EL (cell line): ENCODE results near the gene CDC25B.
"Not testable (repeated sequence)": the region's sequence is repeated elsewhere in the genome, so short reads cannot be mapped to it uniquely, and the experiment has no call there.

Experiments
- DNase-seq: peaks from one replicate; pipeline ENCODE4 v3.0.0-alpha.2; 2016

Gene CDC25B

DNA sequence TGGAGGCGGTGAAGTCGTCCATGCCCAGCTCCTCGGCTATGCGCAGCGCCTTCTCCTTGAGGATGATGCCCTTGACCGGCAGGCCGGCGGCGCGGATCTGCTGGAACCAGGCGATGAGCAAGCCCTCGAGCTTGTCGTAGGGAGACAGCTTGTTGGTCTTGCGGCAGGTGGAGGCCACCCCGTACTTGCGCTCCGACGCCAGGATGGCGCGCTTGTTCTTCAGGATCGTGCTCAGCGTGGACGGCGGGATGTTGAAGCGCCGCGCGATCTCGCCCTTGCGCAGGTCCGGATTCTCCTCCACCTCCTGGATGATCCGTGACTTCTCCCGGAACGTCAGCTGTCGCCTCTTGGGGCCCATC, 10.0 kb upstream of the CDC25B start:
- peak; percentile 57 for DNase-seq

DNA sequence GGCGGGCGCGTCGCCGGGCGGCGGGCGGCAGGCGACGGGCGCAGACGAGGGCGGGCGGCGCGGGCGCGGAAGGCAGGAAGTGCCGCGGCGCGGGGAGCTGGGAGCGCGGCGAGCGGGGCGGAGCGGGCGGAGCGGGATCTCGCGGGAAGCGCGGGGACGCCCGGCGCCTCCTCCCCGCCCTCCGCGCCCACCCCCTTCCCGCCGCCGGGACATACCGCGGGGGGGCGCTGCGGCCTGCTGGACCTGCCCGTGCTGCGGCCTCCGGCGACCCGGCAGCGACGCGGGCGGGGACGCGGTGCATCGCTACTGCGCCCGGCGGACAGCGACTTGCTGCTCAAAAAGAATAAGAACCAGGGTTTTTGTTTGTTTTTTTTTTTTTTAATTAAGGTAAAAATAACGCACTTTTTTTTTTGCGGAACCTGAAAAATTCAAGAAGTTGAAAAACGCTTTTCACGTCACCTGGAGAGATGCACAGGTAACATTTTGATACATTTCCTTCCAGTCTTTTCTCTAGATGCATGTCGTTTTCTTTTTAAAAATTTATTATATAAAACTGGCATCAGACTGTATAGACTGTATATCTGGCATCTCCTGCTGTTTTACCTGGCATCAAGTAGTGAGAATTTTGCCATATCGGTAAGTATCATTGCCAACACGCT, 9.3 kb upstream of the CDC25B start, which contains the start of gene CENPB:
Gene CENPB (minus strand): TSS at position 76 of the 659 bp plus-strand sequence. CDS start 257 bp downstream, outside the sequence.
- DNase-seq = peak; percentile 86

DNA sequence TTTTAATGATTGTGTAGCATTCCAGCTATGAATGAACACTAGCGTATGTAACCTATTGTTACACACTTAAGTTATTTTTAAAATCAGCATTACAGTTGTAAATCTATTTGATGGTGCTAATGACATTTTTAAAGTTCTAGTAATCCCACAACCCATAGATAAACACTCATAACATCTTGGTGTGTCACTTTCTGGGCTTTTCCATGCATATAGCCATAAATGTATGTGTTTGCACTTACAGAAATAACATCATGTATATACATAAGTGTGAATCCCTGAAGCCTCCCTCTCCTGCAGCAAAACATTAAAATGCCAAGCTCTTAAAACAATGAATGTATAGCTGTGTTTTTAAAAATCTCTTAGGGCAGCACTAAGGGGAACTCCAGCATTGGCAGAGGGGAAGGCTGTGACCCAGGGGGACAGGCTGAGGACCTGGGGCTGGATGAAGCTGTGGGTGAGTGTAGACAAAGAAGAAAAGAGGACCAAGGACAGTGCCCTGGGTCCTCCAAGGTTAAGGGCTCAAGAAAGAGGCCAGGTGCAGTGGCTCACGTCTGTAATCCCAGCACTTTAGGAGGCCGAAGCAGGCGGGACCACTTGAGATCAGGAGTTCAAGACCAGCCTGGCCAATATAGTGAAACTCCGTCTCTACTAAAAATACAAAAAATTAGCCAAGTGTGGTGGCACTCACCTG, 8.6 kb upstream of the CDC25B start:
- no peak for DNase-seq

GRCh38 chr20:3788685-3789155, 7.4 kb upstream of the CDC25B start:
- DNase-seq = peak; percentile 34

DNA sequence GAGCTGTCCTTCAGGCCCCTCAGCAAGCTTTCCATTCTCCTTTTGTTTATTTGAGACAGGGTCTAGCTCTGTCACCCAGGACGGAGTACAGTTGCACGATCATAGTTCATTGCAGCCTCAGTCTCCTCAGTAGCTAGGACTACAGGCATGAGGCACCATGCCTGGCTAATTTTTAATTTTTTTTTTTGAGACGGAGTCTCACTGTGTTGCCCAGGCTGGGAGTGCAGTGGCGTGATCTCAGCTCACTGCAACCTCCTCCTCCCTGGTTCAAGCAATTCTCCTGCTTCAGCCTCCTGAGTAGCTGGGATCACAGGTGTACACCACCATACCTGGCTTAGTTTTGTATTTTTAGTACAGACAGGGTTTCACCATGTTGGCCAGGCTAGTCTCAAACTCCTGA, 6.9 kb upstream of the CDC25B start:
- not testable (repeated sequence) for DNase-seq

- DNase-seq = not testable (repeated sequence)
Measured at GRCh38 chr20:3794168-3794567, 1.9 kb upstream of the CDC25B start.

DNA sequence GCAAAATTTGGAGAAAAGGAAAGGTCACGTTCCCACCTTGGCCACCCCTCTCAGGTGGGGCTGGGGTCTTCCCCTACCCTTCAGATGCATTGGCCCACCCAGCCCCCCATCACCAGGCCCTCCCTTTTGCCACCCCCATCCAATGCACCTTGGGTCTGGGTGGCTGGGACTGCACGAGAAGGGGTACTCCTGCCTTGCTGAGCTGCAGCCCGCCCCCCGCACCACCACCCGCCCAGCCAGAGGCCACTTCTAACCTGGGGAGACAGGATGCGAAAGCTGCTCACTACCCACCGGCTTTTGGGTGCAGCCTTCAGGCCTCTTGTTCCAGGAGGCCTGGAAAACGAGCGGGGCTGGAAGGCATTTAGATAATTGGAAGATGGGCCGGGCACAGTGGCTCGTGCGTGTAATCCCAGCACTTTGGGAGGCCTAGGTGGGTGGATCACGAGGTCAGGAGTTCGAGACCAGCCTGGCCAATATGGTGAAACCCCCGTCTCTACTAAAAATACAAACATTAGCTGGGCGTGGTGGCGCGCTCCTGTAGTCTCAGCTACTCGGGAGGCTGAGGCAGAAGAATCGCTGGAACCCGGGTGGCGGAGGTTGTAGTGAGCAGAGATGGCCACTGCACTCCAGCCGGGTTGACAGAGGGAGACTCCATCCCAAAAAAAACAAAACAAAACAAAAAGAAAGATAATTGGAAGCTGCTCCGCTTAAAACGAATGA, 1.2 kb upstream of the CDC25B start:
- no peak for DNase-seq

- DNase-seq = no peak
Measured at GRCh38 chr20:3796477-3797225, 541 bp downstream of the CDC25B start.

DNA sequence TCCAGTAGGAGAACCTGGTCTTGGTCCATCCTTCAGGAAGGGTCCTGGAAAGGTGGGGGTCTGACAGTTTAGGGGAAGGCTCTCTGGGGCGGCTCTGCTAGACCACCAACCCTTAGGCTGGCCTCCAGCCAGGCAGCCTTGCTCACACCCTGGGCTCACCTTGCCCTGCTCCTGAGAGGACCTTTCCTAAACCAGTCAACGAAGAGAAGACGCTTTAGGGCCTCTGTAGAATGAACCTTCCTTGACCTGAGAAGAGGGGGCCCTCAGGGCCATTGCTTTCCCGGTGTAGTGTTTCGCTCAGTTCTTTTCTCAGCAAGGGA, 1.1 kb downstream of the CDC25B start:
- DNase-seq = no peak

DNA sequence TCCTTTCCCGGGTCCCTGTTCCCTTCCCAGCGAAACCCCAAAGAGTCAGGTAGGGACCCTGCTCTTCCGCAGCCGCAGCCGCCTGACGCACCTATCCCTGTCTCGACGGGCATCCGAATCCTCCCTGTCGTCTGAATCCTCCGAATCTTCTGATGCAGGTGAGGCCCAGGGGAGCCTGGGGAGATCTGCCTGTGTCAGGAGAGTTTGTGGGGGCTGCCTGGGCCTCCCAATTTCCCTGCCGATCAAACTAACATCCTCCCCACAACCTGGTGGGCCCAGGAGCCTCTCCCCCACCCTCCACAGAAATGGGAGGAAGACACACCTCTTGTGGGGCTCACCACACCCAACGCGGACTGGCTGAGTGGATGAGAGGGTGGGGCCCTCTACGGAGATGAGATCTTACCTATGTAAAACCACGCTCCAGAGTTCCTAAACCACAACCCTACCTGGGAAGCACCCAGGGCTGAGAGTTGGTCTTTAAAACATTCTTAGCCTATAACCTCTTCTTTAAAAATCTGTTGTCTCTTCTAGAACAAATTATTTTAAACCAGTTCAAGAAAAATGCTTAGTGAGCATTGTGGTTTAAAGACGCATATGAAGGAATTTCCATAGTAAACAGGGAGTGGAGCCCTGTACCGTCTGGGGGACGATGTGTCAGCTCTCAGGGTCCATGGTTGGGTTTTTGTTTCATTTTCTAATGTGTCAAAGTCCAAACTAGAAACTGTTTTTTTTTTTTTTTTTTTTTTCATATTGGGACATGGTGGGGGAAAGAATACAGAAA, 1.7 kb downstream of the CDC25B start:
- peak; percentile 57 for DNase-seq

GRCh38 chr20:3798373-3798768, 2.3 kb downstream of the CDC25B start:
- DNase-seq = no peak

DNA sequence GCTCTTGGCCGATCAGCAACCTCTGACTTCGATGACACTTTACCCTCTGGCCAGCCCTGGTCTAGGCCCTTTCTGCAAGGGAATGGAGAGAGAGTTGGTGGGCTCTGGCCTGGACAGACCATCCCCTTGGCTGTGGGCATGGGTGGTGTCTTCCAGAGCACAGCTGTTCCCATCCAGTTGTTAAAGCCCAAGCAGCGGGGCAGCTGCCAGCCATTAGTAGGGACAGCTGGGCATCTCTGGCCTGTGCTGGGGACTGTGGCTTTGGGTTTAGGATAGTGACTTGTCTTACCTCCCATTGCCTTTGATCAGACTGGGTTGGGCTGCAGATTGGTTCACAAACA, 2.8 kb downstream of the CDC25B start:
- DNase-seq = no peak

DNA sequence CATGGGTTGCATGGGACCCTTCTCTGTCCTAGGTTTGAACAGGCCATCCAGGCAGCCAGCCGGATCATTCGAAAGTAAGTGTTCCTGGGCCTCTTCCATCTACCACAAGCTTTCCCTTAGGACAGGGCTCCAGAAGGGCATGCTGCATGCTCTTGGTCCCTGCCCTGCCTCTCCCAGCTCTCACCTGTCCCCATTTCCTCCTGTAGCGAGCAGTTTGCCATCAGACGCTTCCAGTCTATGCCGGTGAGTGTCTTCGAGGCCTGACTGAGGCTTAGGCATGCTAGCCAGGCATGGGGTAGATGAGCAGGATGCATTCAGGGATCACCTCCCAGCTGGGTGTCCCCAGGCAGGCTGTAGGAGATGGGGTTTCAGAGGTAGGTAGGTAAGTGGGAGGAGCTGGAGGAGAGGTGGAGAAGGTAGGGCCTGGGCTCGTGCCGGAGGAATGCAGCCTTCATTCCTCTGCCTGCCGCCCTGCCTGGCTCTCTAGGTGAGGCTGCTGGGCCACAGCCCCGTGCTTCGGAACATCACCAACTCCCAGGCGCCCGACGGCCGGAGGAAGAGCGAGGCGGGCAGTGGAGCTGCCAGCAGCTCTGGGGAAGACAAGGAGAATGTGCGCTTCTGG, 4.3 kb downstream of the CDC25B start:
- no peak for DNase-seq

DNA sequence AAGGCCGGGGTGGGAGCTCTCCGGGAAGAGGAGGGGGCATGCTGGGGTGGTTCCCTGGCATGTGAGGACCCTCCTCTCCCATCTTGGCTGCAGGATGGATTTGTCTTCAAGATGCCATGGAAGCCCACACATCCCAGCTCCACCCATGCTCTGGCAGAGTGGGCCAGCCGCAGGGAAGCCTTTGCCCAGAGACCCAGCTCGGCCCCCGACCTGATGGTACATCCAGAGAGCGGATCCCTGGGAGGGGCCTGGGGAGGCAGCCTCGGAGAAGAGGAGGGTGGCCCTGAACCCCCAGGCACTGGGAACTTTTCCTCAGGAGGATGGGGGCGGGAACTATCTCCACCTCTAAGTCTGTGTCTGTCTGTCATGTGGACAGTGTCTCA, 4.8 kb downstream of the CDC25B start:
- DNase-seq = no peak

DNA sequence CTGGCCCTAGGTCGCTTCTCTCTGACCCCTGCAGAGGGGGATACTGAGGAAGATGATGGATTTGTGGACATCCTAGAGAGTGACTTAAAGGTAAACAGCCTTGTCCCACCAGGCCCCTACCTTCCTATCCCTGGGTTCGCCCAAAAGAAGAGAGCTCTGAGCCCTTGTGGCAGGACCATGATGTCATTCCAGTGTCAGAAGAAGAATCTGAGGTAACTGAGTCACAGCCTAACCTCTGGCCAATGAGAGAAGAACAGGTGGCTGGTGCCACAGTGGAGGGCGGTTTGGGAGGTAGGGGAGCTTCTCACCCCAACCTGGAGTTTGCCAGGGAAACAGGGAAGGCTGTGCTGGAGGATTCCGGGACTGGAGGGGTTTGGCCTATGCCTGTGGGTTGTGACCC, 5.2 kb downstream of the CDC25B start:
- no peak for DNase-seq

DNA sequence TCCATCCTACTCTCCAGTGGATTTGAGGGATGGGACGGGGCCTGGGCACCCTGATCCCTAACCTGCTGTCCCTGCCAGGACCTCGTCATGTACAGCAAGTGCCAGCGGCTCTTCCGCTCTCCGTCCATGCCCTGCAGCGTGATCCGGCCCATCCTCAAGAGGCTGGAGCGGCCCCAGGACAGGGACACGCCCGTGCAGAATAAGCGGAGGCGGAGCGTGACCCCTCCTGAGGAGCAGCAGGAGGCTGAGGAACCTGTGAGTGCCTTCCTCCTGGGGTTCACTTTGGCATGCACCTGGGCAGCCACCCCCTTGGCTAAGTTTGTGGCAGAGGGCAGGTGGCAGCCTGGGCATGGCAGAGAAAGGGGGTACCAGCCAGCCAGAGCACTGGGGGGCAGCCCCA, 5.7 kb downstream of the CDC25B start:
- DNase-seq = no peak

GRCh38 chr20:3802524-3803239, 6.6 kb downstream of the CDC25B start:
- no peak for DNase-seq

GRCh38 chr20:3803289-3803688, 7.2 kb downstream of the CDC25B start:
- DNase-seq = no peak

GRCh38 chr20:3803854-3804253, 7.7 kb downstream of the CDC25B start:
- no peak for DNase-seq

DNA sequence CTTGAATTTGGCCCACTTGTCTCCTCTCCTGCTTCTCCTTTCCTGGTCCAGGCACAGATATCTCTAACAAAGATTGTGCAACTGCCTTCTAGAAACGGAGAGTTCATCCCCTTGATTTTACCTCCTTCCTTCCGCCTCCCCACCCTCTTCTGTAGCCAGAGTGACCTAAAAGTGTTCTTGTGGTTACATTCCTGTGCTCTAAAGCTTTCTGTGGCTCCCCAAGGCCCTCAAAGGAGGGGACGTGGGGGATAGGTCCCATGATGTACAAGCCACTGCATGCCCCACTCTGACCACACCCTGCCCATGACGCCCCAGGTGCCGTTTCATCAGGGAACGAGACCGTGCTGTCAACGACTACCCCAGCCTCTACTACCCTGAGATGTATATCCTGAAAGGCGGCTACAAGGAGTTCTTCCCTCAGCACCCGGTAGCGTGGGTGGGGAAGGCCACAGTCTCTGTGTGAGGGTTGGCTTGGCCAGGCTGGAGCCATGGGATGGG, 8.2 kb downstream of the CDC25B start:
- DNase-seq = no peak

- DNase-seq = no peak
Measured at GRCh38 chr20:3804781-3805180, 8.7 kb downstream of the CDC25B start.
